ENCODE measurements around the gene PERM1. TPM values are rescaled to one million over a fixed set of nuclear protein-coding genes. Genes with fewer than 3 reads are reported as not detected.

Gene PERM1
- total RNA-seq, 1 experiment from 2014 or later, result 0.47 TPM

DNA sequence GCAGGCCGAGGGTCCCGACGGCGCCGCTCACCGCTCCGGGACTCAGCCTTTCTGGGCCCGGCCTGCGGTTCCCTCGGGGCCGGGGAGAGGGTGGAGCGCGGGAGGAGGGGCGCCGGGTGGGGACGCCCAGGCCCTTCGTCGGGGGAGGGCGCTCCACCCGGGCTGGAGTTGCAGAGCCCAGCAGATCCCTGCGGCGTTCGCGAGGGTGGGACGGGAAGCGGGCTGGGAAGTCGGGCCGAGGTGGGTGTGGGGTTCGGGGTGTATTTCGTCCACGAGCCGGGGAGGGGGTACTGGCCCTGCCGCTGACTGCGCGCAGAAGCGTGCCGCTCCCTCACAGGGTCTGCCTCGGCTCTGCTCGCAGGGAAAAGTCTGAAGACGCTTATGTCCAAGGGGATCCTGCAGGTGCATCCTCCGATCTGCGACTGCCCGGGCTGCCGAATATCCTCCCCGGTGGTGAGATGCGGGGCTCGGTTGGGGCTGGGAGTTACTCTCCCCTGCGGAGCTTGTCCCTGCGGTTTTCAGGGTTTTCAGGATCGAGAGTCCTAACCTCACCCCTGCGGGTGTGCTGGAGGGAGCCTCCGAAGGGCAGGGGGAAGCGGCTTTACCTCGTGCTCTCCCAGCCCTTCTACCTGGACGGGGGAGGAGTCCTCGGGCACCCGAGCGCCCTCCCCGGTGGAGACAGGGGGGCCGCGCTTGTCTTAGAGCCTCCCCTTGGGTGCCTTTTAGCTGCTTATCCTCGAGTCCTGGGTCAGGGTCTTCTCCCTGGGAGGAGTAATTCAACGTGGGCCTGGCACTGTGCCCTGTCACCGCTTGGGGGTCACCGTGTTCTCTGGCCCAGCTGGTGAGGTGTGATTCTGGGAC, 56.1 kb downstream of the PERM1 start:
- Histone ChIP-seq H2AFZ (ENCODE audit: low read length) (no peak overlapping the region), H3K9me2 (replicated peaks; ENCODE audit: low read length) (no peaks in the 10 kb centered on the region), H3K27me3 (ENCODE audit: low read length) (peaks cover 57% of the 10 kb centered on the region), H3F3A (ENCODE audit: low read length, unreplicated experiment) (no peaks in the 10 kb centered on the region), H4K20me1 (ENCODE audit: low read length) (no peaks in the 10 kb centered on the region), H3K27ac (ENCODE audit: low read length) (no peak overlapping the region), H3K9ac (ENCODE audit: low read length) (no peak overlapping the region), H3K4me1 (ENCODE audit: insufficient read depth, low read length) (peaks cover 10% of the 10 kb centered on the region), H3K4me3 (ENCODE audit: low read length) (peak overlapping the region; percentile 27; the same call in 1 of the 2 replicates), H3K36me3 (ENCODE audit: low read depth, low read length) (no peaks in the 10 kb centered on the region), H3K9me3 (ENCODE audit: low read length) (no peaks in the 10 kb centered on the region), H3K79me2 (ENCODE audit: low read length) (no peaks in the 10 kb centered on the region), H3K4me2 (ENCODE audit: low read length) (peak overlapping the region; percentile 16; the same call in 1 of the 2 replicates)
- BruUV-seq (replicated peaks), result no TSS peak
- TF ChIP-seq EZH2phosphoT487 (IDR thresholded peaks at IDR 0.05; ENCODE audit: borderline replicate concordance, low read length) (peak; percentile 54), EZH2 (IDR thresholded peaks at IDR 0.05; ENCODE audit: low read length, unreplicated experiment) (peak; percentile 70), CTCF (conservative IDR thresholded peaks at IDR 0.05; ENCODE audit: low read depth, low read length) (no peak)
- DNase-seq (no peak), ATAC-seq (no peak)
- CTCF ChIA-PET, result interaction anchor here (0.6 kb wide), 1 partner anchor 41 kb away, joined by 5 read pairs; no protein-coding TSS in a partner anchor
- POLR2A ChIA-PET (ENCODE audit: unreplicated experiment), result no interaction called here
- intact Hi-C loops (cut with micrococcal nuclease), result no loop called here

Other genes with a start within 250 kb of the PERM1 start
- gene SAMD11, start 58.2 kb downstream of the PERM1 start, total RNA-seq (2014; rRNA removed), result 2.7 and 5.8 TPM in 2 replicates
- 262 and 340 TPM in 2 replicates for gene NOC2L, start 22.8 kb downstream of the PERM1 start, total RNA-seq (2014; rRNA removed)
- 29.8 and 32.1 TPM in 2 replicates for gene KLHL17, start 21.5 kb downstream of the PERM1 start, total RNA-seq (2014; rRNA removed)
- gene PLEKHN1, start 15.6 kb downstream of the PERM1 start, total RNA-seq (2014; rRNA removed), result 14.0 and 18.3 TPM in 2 replicates
- 233 and 379 TPM in 2 replicates for gene HES4, start 18.0 kb upstream of the PERM1 start, total RNA-seq (2014; rRNA removed)
- 749 and 758 TPM in 2 replicates for gene ISG15, start 31.4 kb upstream of the PERM1 start, total RNA-seq (2014; rRNA removed)
- gene AGRN, start 38.0 kb upstream of the PERM1 start, total RNA-seq (2014; rRNA removed), result 273 and 377 TPM in 2 replicates
- 147 and 171 TPM in 2 replicates for gene RNF223, start 92.2 kb upstream of the PERM1 start, total RNA-seq (2014; rRNA removed)
- 61.7 and 78.0 TPM in 2 replicates for gene C1orf159, start 134.0 kb upstream of the PERM1 start, total RNA-seq (2014; rRNA removed)
- gene TTLL10, start 191.8 kb upstream of the PERM1 start, total RNA-seq (2014; rRNA removed), result 0.36 and 0.46 TPM in 2 replicates
- 87.2 and 120 TPM in 2 replicates for gene TNFRSF18, start 224.5 kb upstream of the PERM1 start, total RNA-seq (2014; rRNA removed)
- gene TNFRSF4, start 232.1 kb upstream of the PERM1 start, total RNA-seq (2014; rRNA removed), result 0.11 and 0.17 TPM in 2 replicates
- 254 and 317 TPM in 2 replicates for gene SDF4, start 249.9 kb upstream of the PERM1 start, total RNA-seq (2014; rRNA removed)